ENCODE data around the gene NOVA2. TPM values are rescaled to one million over a fixed set of nuclear protein-coding genes. Genes with fewer than 3 reads are reported as not detected.

The NOVA2 gene
- total and polyA plus RNA-seq, 9 of the 15 experiments (the other 6 are each of a cell fraction or from before 2014, with no cell fraction given): not detected

GRCh38 chr19:45889210-45889885 lies 84.3 kb downstream of the NOVA2 start (continued):
- no peak for TF ChIP-seq CEBPZ (IDR thresholded peaks at IDR 0.05; ENCODE audit: borderline replicate concordance, low read depth, low read length)
- no peak for TF ChIP-seq HDGF (IDR thresholded peaks at IDR 0.05)
- peak; percentile 66 for TF ChIP-seq NCOR1 (IDR thresholded peaks at IDR 0.05)
- no peak for TF ChIP-seq RFX1 (IDR thresholded peaks at IDR 0.05)
- TF ChIP-seq, protein P1, sequence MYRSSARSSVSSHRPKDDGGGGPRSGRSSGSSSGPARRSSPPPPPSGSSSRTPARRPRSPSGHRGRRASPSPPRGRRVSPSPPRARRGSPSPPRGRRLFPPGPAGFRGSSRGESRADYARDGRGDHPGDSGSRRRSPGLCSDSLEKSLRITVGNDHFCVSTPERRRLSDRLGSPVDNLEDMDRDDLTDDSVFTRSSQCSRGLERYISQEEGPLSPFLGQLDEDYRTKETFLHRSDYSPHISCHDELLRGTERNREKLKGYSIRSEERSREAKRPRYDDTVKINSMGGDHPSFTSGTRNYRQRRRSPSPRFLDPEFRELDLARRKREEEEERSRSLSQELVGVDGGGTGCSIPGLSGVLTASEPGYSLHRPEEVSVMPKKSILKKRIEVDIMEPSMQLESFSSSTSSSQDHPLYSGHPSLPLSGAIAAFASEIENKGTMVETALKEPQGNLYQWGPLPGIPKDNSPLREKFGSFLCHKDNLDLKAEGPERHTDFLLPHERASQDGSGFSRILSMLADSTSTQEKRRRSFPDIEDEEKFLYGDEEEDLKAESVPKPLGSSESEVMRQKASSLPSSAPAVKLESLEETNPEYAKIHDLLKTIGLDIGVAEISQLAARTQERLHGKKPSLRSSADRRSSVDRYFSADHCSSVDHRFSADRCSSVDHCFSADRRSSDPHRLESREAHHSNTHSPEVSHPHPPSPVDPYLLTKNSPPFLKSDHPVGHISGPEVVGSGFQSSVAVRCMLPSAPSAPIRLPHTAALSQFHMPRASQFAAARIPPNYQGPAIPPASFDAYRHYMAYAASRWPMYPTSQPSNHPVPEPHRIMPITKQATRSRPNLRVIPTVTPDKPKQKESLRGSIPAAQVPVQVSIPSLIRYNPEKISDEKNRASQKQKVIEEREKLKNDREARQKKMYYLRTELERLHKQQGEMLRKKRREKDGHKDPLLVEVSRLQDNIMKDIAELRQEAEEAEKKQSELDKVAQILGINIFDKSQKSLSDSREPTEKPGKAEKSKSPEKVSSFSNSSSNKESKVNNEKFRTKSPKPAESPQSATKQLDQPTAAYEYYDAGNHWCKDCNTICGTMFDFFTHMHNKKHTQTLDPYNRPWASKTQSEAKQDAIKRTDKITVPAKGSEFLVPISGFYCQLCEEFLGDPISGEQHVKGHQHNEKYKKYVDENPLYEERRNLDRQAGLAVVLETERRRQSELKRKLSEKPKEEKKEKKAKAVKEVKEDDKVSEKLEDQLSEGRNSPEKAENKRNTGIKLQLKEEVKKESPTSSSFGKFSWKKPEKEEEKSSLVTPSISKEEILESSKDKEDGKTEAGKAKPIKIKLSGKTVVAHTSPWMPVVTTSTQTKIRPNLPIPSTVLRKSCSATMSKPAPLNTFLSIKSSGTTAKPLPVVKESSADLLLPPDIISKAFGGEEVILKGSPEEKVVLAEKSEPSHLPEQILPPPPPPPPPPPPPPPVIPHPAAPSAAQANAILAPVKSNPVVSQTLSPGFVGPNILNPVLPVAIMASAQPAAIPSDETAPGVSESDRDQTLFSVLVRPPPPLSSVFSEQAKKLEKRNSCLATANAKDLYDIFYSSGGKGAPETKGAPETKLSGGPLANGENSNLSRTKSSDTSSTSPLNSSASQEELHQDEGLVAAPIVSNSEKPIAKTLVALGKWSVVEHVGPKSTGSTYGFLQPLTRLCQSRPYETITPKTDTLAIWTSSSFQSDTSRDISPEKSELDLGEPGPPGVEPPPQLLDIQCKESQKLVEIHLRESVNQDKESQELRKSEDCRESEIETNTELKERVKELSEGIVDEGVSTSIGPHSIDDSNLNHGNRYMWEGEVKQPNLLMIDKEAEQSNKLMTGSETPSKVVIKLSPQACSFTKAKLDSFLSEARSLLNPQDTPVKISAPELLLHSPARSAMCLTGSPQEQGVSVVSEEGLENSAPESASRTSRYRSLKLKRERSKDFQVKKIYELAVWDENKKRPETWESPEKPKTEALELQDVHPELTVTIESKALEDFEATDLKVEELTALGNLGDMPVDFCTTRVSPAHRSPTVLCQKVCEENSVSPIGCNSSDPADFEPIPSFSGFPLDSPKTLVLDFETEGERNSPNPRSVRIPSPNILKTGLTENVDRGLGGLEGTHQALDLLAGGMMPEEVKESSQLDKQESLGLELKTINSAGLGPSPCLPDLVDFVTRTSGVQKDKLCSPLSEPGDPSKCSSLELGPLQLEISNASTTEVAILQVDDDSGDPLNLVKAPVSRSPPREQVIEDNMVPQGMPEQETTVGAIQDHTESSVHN (IDR thresholded peaks at IDR 0.05; ENCODE audit: borderline replicate concordance in 1 of 2, low read depth in 1 of 2): no peak
- TF ChIP-seq RBM17 (IDR thresholded peaks at IDR 0.05; ENCODE audit: borderline replicate concordance, low read depth, low read length): no peak
- no peak for TF ChIP-seq ZNF592 (IDR thresholded peaks at IDR 0.05)
- no peak for TF ChIP-seq JUND (IDR thresholded peaks at IDR 0.05; ENCODE audit: borderline replicate concordance, low read depth, low read length)
- no peak for TF ChIP-seq JUND (tag; IDR thresholded peaks at IDR 0.05; ENCODE audit: borderline replicate concordance, low read depth, low read length)
- TF ChIP-seq SETDB1 (IDR thresholded peaks at IDR 0.05; ENCODE audit: low read length): no peak
- no peak for TF ChIP-seq ZFP36 (IDR thresholded peaks at IDR 0.05; ENCODE audit: low read depth, low read length, partially characterized antibody)
